ENCODE data around the gene TMEFF2. TPM values are rescaled to one million over a fixed set of nuclear protein-coding genes. Genes with fewer than 3 reads are reported as not detected.

Gene TMEFF2
- total and polyA plus RNA-seq, 2 experiments from 2014 or later: 1.7 to 2.2 TPM

GRCh38 chr2:192059266-192059665 is 135.5 kb downstream of the TMEFF2 start:
- no peak overlapping the region for H3K27ac ChIP-seq (ENCODE audit: low read depth)
- H4K20me1 ChIP-seq (replicated peaks; ENCODE audit: insufficient read depth): no peaks in the 10 kb centered on the region
- no peak overlapping the region for H3K4me3 ChIP-seq
- no peaks in the 10 kb centered on the region for H3K9me3 Mint-ChIP-seq
- H3K27me3 ChIP-seq (ENCODE audit: insufficient read depth): no peaks in the 10 kb centered on the region
- H2AFZ ChIP-seq: no peak overlapping the region
- H3K36me3 ChIP-seq (ENCODE audit: insufficient read depth): no peaks in the 10 kb centered on the region
- no peaks in the 10 kb centered on the region for H3K9me2 ChIP-seq (ENCODE audit: insufficient read depth)
- peaks cover 2% of the 10 kb centered on the region for H3K27me3 Mint-ChIP-seq (ENCODE audit: insufficient read depth, low read depth, poor library complexity)
- no peaks in the 10 kb centered on the region for H3K79me2 ChIP-seq (replicated peaks; ENCODE audit: insufficient read depth)
- no peak overlapping the region for H3K4me2 ChIP-seq
- no peak for DNase-seq (ENCODE audit: low spot score)
- H3K4me3 Mint-ChIP-seq: no peak overlapping the region
- H3K36me3 Mint-ChIP-seq (ENCODE audit: low read depth): no peaks in the 10 kb centered on the region
- H3F3A ChIP-seq (replicated peaks; ENCODE audit: low read depth): no peaks in the 10 kb centered on the region
- H3K27ac Mint-ChIP-seq: no peak overlapping the region
- ATAC-seq: no peak
- H3K4me1 Mint-ChIP-seq: peaks cover 15% of the 10 kb centered on the region; the same call in 2 of the 3 replicates
- peaks cover 9% of the 10 kb centered on the region for H3K4me1 ChIP-seq (ENCODE audit: insufficient read depth)
- TF ChIP-seq REST (IDR thresholded peaks at IDR 0.05; ENCODE audit: unreplicated experiment): no peak
- no peak for TF ChIP-seq ZNF114 (CRISPR knock-in tag; IDR thresholded peaks at IDR 0.05)
- no peak for TF ChIP-seq EZH2phosphoT487 (IDR thresholded peaks at IDR 0.05; ENCODE audit: unreplicated experiment)
- TF ChIP-seq JUNB (IDR thresholded peaks at IDR 0.05; ENCODE audit: unreplicated experiment): no peak
- TF ChIP-seq CREB1 (CRISPR knock-in tag; IDR thresholded peaks at IDR 0.05; ENCODE audit: low read depth): no peak
- no peak for TF ChIP-seq ZNF331 (CRISPR knock-in tag; IDR thresholded peaks at IDR 0.05; ENCODE audit: low read depth)
- no peak for TF ChIP-seq EZH2 (IDR thresholded peaks at IDR 0.05; ENCODE audit: low read depth, unreplicated experiment)
- no peak for TF ChIP-seq ZNF462 (CRISPR knock-in tag; IDR thresholded peaks at IDR 0.05)
- no peak for TF ChIP-seq POLR2AphosphoS5 (IDR thresholded peaks at IDR 0.05; ENCODE audit: low read depth)
- TF ChIP-seq CTCF (conservative IDR thresholded peaks at IDR 0.05; ENCODE audit: low read depth in 2 of 2): no peak
- TF ChIP-seq STAT1 (IDR thresholded peaks at IDR 0.05; ENCODE audit: unreplicated experiment): no peak
